HEK293 (cell line): ENCODE measurements around the gene TLK1.

Experiments used
- CTCF ChIA-PET: fragments of 350-600 bp; formaldehyde crosslinking; extraction: SDS; loops from one replicate; lab custom pipeline; 2021; ENCODE audit warnings: antibody characterized with exemption; lab: Yijun Ruan, JAX
- POLR2A ChIA-PET: fragments of 300-600 bp; formaldehyde crosslinking; extraction: SDS; loops from one replicate; lab custom pipeline; 2020; ENCODE audit warnings: antibody characterized with exemption, inconsistent platforms; lab: Yijun Ruan, JAX
- H3K27ac ChIP-seq: fragments of 200-500 bp; sonication (Bioruptor generic); 2 replicates; pipeline ENCODE4 v1.5.1; 2014; ENCODE audit warnings: low read depth, low read length, control low read depth, inconsistent platforms; ENCODE audit errors: extremely low read depth
- H3K36me3 ChIP-seq, 2 experiments: fragments of 200-500 bp in 1 of 2; sonication (Bioruptor generic) in 1 of 2; 1 replicate in 1 of 2; 2 replicates in 1 of 2; pipeline ENCODE4 v1.5.1; 2014 to 2017; ENCODE audit warnings: inconsistent platforms in 2 of 2, low read length in 2 of 2; ENCODE audit not compliant: control insufficient read depth in 2 of 2, insufficient read depth in 1 of 2
- H3K4me1 ChIP-seq: fragments of 200-500 bp; sonication (Bioruptor generic); 2 replicates; pipeline ENCODE4 v1.5.1; 2014; ENCODE audit warnings: mild to moderate bottlenecking, low read length, inconsistent platforms; ENCODE audit not compliant: control insufficient read depth, insufficient read depth
- H3K4me3 ChIP-seq: 2 replicates; pipeline ENCODE4 v1.5.1; 2011; ENCODE audit warnings: low read depth, mild to moderate bottlenecking, control low read depth, low read length, moderate library complexity
- H3K9me3 ChIP-seq: fragments of 200-500 bp; sonication (Bioruptor generic); 2 replicates; pipeline ENCODE4 v1.5.1; 2014; ENCODE audit warnings: low read depth, low read length, inconsistent platforms; ENCODE audit not compliant: control insufficient read depth, insufficient read depth
- BCL6B ChIP-seq: fragments of 450-650 bp; formaldehyde crosslinking; IDR thresholded peaks from 2 replicates; pipeline ENCODE4 v1.5.1; 2017; ENCODE audit warnings: missing biosample characterization, missing genetic modification characterization
- KLF16 ChIP-seq: fragments of 450-650 bp; formaldehyde crosslinking; IDR thresholded peaks from 2 replicates; pipeline ENCODE4 v1.5.1; 2017; ENCODE audit warnings: missing biosample characterization, missing genetic modification characterization
- ZBTB49 ChIP-seq: fragments of 450-650 bp; formaldehyde crosslinking; IDR thresholded peaks from 2 replicates; pipeline ENCODE4 v1.5.1; 2016; ENCODE audit warnings: missing biosample characterization, missing genetic modification characterization, low read depth
- ZNF138 ChIP-seq: fragments of 450-650 bp; formaldehyde crosslinking; IDR thresholded peaks from 2 replicates; pipeline ENCODE4 v1.5.1; 2016; ENCODE audit warnings: missing biosample characterization, missing genetic modification characterization, borderline replicate concordance
- ZNF146 ChIP-seq: fragments of 450-650 bp; formaldehyde crosslinking; IDR thresholded peaks from 2 replicates; pipeline ENCODE4 v1.5.1; 2016; ENCODE audit warnings: missing biosample characterization, missing genetic modification characterization
- ZNF18 ChIP-seq: fragments of 450-650 bp; formaldehyde crosslinking; IDR thresholded peaks from 2 replicates; pipeline ENCODE4 v1.5.1; 2016; ENCODE audit warnings: missing biosample characterization, missing genetic modification characterization
- ZNF530 ChIP-seq: fragments of 450-650 bp; formaldehyde crosslinking; IDR thresholded peaks from 2 replicates; pipeline ENCODE4 v1.5.1; 2016; ENCODE audit warnings: low read depth, missing biosample characterization, missing genetic modification characterization
- ZNF629 ChIP-seq: fragments of 450-650 bp; formaldehyde crosslinking; IDR thresholded peaks from 2 replicates; pipeline ENCODE4 v1.5.1; 2017; ENCODE audit warnings: missing biosample characterization, missing genetic modification characterization
- ZNF670 ChIP-seq: fragments of 450-650 bp; formaldehyde crosslinking; IDR thresholded peaks from 2 replicates; pipeline ENCODE4 v1.5.1; 2016; ENCODE audit warnings: missing biosample characterization, missing genetic modification characterization, low read depth
- ZNF843 ChIP-seq: fragments of 450-650 bp; formaldehyde crosslinking; IDR thresholded peaks from 2 replicates; pipeline ENCODE4 v1.5.1; 2016; ENCODE audit warnings: missing biosample characterization, missing genetic modification characterization
- TF ChIP-seq, protein P1 (sequence below): fragments of 450-650 bp; formaldehyde crosslinking; IDR thresholded peaks from 2 replicates; pipeline ENCODE4 v1.5.1; 2017; ENCODE audit warnings: missing biosample characterization, missing genetic modification characterization
- TF ChIP-seq, protein P2 (sequence below): fragments of 450-650 bp; formaldehyde crosslinking; IDR thresholded peaks from 2 replicates; pipeline ENCODE4 v1.5.1; 2016; ENCODE audit warnings: missing biosample characterization, missing genetic modification characterization, borderline replicate concordance

The TLK1 gene

DNA sequence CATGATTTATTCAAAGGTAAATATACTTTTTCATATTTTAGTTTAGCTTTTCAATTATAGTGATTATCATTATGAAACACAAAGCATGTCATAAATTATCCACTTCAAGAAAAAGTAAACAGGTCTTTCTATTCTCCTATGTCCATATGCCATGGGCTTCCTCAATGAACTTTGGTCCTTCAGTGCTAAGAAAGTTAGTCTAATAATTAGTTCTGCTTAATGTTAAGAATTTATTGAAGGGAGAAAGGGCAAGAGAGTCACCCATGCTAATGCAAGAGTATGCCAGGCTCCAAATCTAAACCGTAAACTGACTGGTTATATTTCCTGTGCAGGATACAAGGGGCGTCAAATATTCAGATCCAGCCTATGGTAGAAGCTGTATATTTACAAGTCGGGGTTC, 135.5 kb downstream of the TLK1 start:
- no peaks in the 10 kb centered on the region for H3K9me3 ChIP-seq
- ChIA-PET POLR2A (interaction anchor here (0.6 kb wide), 1 partner anchor 90 kb away, joined by 3 read pairs; no protein-coding TSS in a partner anchor), CTCF (no interaction called here)
- TF ChIP-seq, protein P1, sequence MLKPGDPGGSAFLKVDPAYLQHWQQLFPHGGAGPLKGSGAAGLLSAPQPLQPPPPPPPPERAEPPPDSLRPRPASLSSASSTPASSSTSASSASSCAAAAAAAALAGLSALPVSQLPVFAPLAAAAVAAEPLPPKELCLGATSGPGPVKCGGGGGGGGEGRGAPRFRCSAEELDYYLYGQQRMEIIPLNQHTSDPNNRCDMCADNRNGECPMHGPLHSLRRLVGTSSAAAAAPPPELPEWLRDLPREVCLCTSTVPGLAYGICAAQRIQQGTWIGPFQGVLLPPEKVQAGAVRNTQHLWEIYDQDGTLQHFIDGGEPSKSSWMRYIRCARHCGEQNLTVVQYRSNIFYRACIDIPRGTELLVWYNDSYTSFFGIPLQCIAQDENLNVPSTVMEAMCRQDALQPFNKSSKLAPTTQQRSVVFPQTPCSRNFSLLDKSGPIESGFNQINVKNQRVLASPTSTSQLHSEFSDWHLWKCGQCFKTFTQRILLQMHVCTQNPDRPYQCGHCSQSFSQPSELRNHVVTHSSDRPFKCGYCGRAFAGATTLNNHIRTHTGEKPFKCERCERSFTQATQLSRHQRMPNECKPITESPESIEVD (tag by site-specific recombination): 0 out of 2 replicates have a peak, but pooled peaks have one; percentile 17
- TF ChIP-seq ZNF18: no peak
- H3K27ac ChIP-seq: no peak overlapping the region
- H3K36me3 ChIP-seq: peaks cover 0 to 13% of the 10 kb centered on the region in 2 experiments; a peak in 2 of 3 replicates
- H3K4me3 ChIP-seq: no peak overlapping the region
- H3K4me1 ChIP-seq: peaks cover 6% of the 10 kb centered on the region

- no peak overlapping the region for H3K4me3 ChIP-seq
- no peaks in the 10 kb centered on the region for H3K9me3 ChIP-seq
- H3K4me1 ChIP-seq: no peaks in the 10 kb centered on the region
- peaks cover 0 to 29% of the 10 kb centered on the region in 2 experiments; a peak in 2 of 3 replicates for H3K36me3 ChIP-seq
- ChIA-PET CTCF (no interaction called here), POLR2A (no interaction called here)
- no peak overlapping the region for H3K27ac ChIP-seq
- TF ChIP-seq ZNF146: no peak
- no peak for TF ChIP-seq ZNF138
- no peak for TF ChIP-seq ZNF670 (tag by site-specific recombination)
- TF ChIP-seq, protein P2, sequence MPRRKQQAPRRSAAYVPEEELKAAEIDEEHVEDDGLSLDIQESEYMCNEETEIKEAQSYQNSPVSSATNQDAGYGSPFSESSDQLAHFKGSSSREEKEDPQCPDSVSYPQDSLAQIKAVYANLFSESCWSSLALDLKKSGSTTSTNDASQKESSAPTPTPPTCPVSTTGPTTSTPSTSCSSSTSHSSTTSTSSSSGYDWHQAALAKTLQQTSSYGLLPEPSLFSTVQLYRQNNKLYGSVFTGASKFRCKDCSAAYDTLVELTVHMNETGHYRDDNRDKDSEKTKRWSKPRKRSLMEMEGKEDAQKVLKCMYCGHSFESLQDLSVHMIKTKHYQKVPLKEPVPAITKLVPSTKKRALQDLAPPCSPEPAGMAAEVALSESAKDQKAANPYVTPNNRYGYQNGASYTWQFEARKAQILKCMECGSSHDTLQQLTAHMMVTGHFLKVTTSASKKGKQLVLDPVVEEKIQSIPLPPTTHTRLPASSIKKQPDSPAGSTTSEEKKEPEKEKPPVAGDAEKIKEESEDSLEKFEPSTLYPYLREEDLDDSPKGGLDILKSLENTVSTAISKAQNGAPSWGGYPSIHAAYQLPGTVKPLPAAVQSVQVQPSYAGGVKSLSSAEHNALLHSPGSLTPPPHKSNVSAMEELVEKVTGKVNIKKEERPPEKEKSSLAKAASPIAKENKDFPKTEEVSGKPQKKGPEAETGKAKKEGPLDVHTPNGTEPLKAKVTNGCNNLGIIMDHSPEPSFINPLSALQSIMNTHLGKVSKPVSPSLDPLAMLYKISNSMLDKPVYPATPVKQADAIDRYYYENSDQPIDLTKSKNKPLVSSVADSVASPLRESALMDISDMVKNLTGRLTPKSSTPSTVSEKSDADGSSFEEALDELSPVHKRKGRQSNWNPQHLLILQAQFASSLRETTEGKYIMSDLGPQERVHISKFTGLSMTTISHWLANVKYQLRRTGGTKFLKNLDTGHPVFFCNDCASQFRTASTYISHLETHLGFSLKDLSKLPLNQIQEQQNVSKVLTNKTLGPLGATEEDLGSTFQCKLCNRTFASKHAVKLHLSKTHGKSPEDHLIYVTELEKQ: no peak
- no peak for TF ChIP-seq KLF16 (tag by site-specific recombination)
- no peak for TF ChIP-seq ZNF18
- TF ChIP-seq ZBTB49 (tag by site-specific recombination): no peak
- no peak for TF ChIP-seq ZNF629 (tag by site-specific recombination)
- no peak for TF ChIP-seq BCL6B (tag by site-specific recombination)
- no peak for TF ChIP-seq ZNF530
- no peak for TF ChIP-seq ZNF843 (tag by site-specific recombination)
Measured at GRCh38 chr2:171018522-171018921, 142.2 kb downstream of the TLK1 start.
